Neuronal stem cell (in vitro differentiated cells): ENCODE measurements around the gene KAT2B.

Experiments
- DNase-seq: peaks from one replicate; pipeline ENCODE4 v3.0.0-alpha.2; 2013; ENCODE audit warnings: low spot score
- H2AFZ ChIP-seq: one replicate; pipeline ENCODE4 v1.6.1; 2013; ENCODE audit warnings: mild to moderate bottlenecking, low read length, inconsistent platforms
- H2AK5ac ChIP-seq: 2 replicates; pipeline ENCODE4 v1.6.1; 2013; ENCODE audit warnings: low read depth, mild to moderate bottlenecking, inconsistent platforms, low read length, moderate library complexity, mixed read lengths
- H2BK120ac ChIP-seq: 2 replicates; pipeline ENCODE4 v1.6.1; 2013; ENCODE audit warnings: low read depth, mild to moderate bottlenecking, inconsistent platforms, low read length, moderate library complexity, mixed read lengths
- H2BK12ac ChIP-seq: one replicate; pipeline ENCODE4 v1.6.1; 2013; ENCODE audit warnings: low read length, inconsistent platforms
- H2BK15ac ChIP-seq: 2 replicates; pipeline ENCODE4 v1.6.1; 2013; ENCODE audit warnings: mild to moderate bottlenecking, low read length, inconsistent platforms, mixed read lengths
- H2BK5ac ChIP-seq: one replicate; pipeline ENCODE4 v1.6.1; 2013; ENCODE audit warnings: inconsistent platforms, mild to moderate bottlenecking, low read length, moderate library complexity
- H3K14ac ChIP-seq: one replicate; pipeline ENCODE4 v1.6.1; 2013; ENCODE audit warnings: low read length, inconsistent platforms
- H3K18ac ChIP-seq: 2 replicates; pipeline ENCODE4 v1.6.1; 2013; ENCODE audit warnings: low read length, inconsistent platforms
- H3K23ac ChIP-seq: 2 replicates; pipeline ENCODE4 v1.6.1; 2013; ENCODE audit warnings: low read depth, mild to moderate bottlenecking, mixed read lengths, low read length, inconsistent platforms; ENCODE audit not compliant: poor library complexity
- H3K27ac ChIP-seq: replicated peaks from 3 replicates; pipeline ENCODE4 v1.5.1; 2013; ENCODE audit warnings: low read length, inconsistent platforms
- H3K27me3 ChIP-seq, 3 experiments: 2 replicates each; pipeline ENCODE4 v1.6.1; 2013; ENCODE audit warnings: low read length in 3 of 3, mild to moderate bottlenecking in 2 of 3, inconsistent platforms in 1 of 3, low read depth in 1 of 3, mixed read lengths in 1 of 3, moderate library complexity in 1 of 3; ENCODE audit not compliant: control insufficient read depth in 3 of 3, insufficient read depth in 3 of 3
- H3K36me3 ChIP-seq, 2 donors: replicated peaks in 1 of 2; 2 replicates each; pipeline ENCODE4 v1.6.1; 2013; ENCODE audit warnings: low read length in 2 of 2; ENCODE audit not compliant: control insufficient read depth in 2 of 2, insufficient read depth in 2 of 2
- H3K4ac ChIP-seq: 2 replicates; pipeline ENCODE4 v1.6.1; 2013; ENCODE audit warnings: inconsistent platforms, mild to moderate bottlenecking, low read length, moderate library complexity
- H3K4me1 ChIP-seq, 2 donors: 1 replicate in 1 of 2; 2 replicates in 1 of 2; pipeline ENCODE4 v1.6.1; 2013; ENCODE audit warnings: low read length in 2 of 2, low read depth in 1 of 2; ENCODE audit not compliant: control insufficient read depth in 2 of 2, insufficient read depth in 1 of 2
- H3K4me2 ChIP-seq: one replicate; pipeline ENCODE4 v1.6.1; 2013; ENCODE audit warnings: mild to moderate bottlenecking, low read length, inconsistent platforms; ENCODE audit not compliant: insufficient read depth, poor library complexity, severe bottlenecking
- H3K4me3 ChIP-seq, 2 donors: 2 replicates each; pipeline ENCODE4 v1.5.1; 2013; ENCODE audit warnings: low read length in 2 of 2, mild to moderate bottlenecking in 2 of 2, inconsistent platforms in 1 of 2, moderate library complexity in 1 of 2
- H3K79me1 ChIP-seq: one replicate; pipeline ENCODE4 v1.6.1; 2013; ENCODE audit warnings: low read depth, mild to moderate bottlenecking, inconsistent platforms, low read length, moderate library complexity
- H3K9ac ChIP-seq: one replicate; pipeline ENCODE4 v1.6.1; 2013; ENCODE audit warnings: mild to moderate bottlenecking, low read depth, low read length, inconsistent platforms; ENCODE audit not compliant: poor library complexity
- H3K9me3 ChIP-seq, 2 donors: replicated peaks in 1 of 2; 2 replicates each; pipeline versions ENCODE3 to v1.6.1; 2013; ENCODE audit warnings: low read length in 2 of 2, mild to moderate bottlenecking in 2 of 2, inconsistent platforms in 1 of 2, low read depth in 1 of 2, mixed read lengths in 1 of 2, moderate library complexity in 1 of 2; ENCODE audit not compliant: control insufficient read depth in 2 of 2, insufficient read depth in 1 of 2
- H4K8ac ChIP-seq: one replicate; pipeline ENCODE4 v1.6.1; 2013; ENCODE audit warnings: low read depth, mild to moderate bottlenecking, inconsistent platforms, low read length, moderate library complexity
- H4K91ac ChIP-seq: one replicate; pipeline ENCODE4 v1.6.1; 2013; ENCODE audit warnings: low read length, low read depth, mild to moderate bottlenecking, inconsistent platforms; ENCODE audit not compliant: poor library complexity
- WGBS, 2 donors: extraction: QIAGEN DNeasy Blood & Tissue Kit; methylation state at CpG; one replicate each; pipeline ENCODE4 v1.1.7; 2013; ENCODE audit warnings: missing lambda C conversion rate in 2 of 2, mixed read lengths in 1 of 2; ENCODE audit not compliant: insufficient read length in 2 of 2, insufficient replicate concordance in 1 of 2; ENCODE audit errors: extremely low coverage in 2 of 2; 5-methylcytosine and 5-hydroxymethylcytosine counted together

KAT2B gene

GRCh38 chr3:20074226-20075063, 34.2 kb downstream of the KAT2B start:
- Histone ChIP-seq H4K91ac (no peak overlapping the region), H2BK120ac (no peak overlapping the region), H3K9me3 (no peaks in the 10 kb centered on the region), H2BK15ac (no peak overlapping the region), H3K4me2 (no peak overlapping the region), H3K14ac (no peak overlapping the region), H3K36me3 (no peaks in the 10 kb centered on the region), H2BK12ac (no peak overlapping the region), H3K4ac (no peak overlapping the region), H2AK5ac (no peak overlapping the region), H3K18ac (no peak overlapping the region), H3K27ac (no peak overlapping the region), H3K9ac (no peak overlapping the region), H4K8ac (no peak overlapping the region), H2AFZ (no peak overlapping the region), H3K23ac (no peak overlapping the region), H2BK5ac (no peak overlapping the region), H3K27me3 (no peaks in the 10 kb centered on the region), H3K4me1 (peaks cover 4 to 11% of the 10 kb centered on the region in 2 donors), H3K79me1 (no peaks in the 10 kb centered on the region), H3K4me3 (no peak overlapping the region)
- no peak for DNase-seq
- WGBS, 2 donors: no CpG with 5 or more reads among the region's 6 CpGs

GRCh38 chr3:20075197-20075596, 35.0 kb downstream of the KAT2B start:
- peak overlapping the region; percentile 17 for H2AK5ac ChIP-seq
- no peak overlapping the region for H2AFZ ChIP-seq
- H3K9ac ChIP-seq: no peak overlapping the region
- peaks cover 4 to 15% of the 10 kb centered on the region in 2 donors for H3K4me1 ChIP-seq
- no peak overlapping the region for H2BK12ac ChIP-seq
- H3K18ac ChIP-seq: no peak overlapping the region
- H2BK120ac ChIP-seq: no peak overlapping the region
- WGBS, 2 donors: no CpG with 5 or more reads among the region's 5 CpGs
- DNase-seq: no peak
- no peak overlapping the region for H4K8ac ChIP-seq
- H2BK5ac ChIP-seq: no peak overlapping the region
- H3K27ac ChIP-seq: no peak overlapping the region
- no peak overlapping the region for H3K4ac ChIP-seq
- H3K9me3 ChIP-seq: no peaks in the 10 kb centered on the region
- H2BK15ac ChIP-seq: no peak overlapping the region
- H3K23ac ChIP-seq: no peak overlapping the region
- H3K4me2 ChIP-seq: no peak overlapping the region
- H4K91ac ChIP-seq: no peak overlapping the region
- no peaks in the 10 kb centered on the region for H3K36me3 ChIP-seq
- H3K4me3 ChIP-seq: no peak overlapping the region
- H3K14ac ChIP-seq: no peak overlapping the region
- H3K27me3 ChIP-seq: no peaks in the 10 kb centered on the region
- no peaks in the 10 kb centered on the region for H3K79me1 ChIP-seq

- H3K36me3 ChIP-seq: no peaks in the 10 kb centered on the region
- no peak overlapping the region for H3K14ac ChIP-seq
- H2BK120ac ChIP-seq: no peak overlapping the region
Observed at GRCh38 chr3:20076296-20076997, 36.2 kb downstream of the KAT2B start.

GRCh38 chr3:20077068-20077467, 36.8 kb downstream of the KAT2B start:
- Histone ChIP-seq H3K23ac (no peak overlapping the region), H3K18ac (no peak overlapping the region), H3K27ac (no peak overlapping the region), H4K8ac (no peak overlapping the region), H2BK15ac (no peak overlapping the region), H3K4ac (no peak overlapping the region), H3K36me3 (no peaks in the 10 kb centered on the region), H2AFZ (no peak overlapping the region), H3K14ac (no peak overlapping the region), H3K9me3 (peaks cover 0 to 3% of the 10 kb centered on the region in 2 donors), H3K4me2 (no peak overlapping the region), H2BK5ac (no peak overlapping the region), H2BK12ac (no peak overlapping the region), H3K79me1 (no peaks in the 10 kb centered on the region), H2BK120ac (no peak overlapping the region), H3K4me3 (no peak overlapping the region), H3K9ac (no peak overlapping the region), H3K4me1 (peaks cover 12 to 15% of the 10 kb centered on the region in 2 donors), H4K91ac (no peak overlapping the region), H2AK5ac (no peak overlapping the region), H3K27me3 (peaks cover 0 to 4% (median 0%) of the 10 kb centered on the region in 3 experiments)
- no CpG with 5 or more reads among the region's 1 CpG for WGBS, 2 donors
- DNase-seq: no peak

More at GRCh38 chr3:20076296-20076997, 36.2 kb downstream of the KAT2B start:
- Histone ChIP-seq H3K9me3 (peaks cover 0 to 3% of the 10 kb centered on the region in 2 donors), H4K91ac (no peak overlapping the region), H3K18ac (no peak overlapping the region), H2BK15ac (no peak overlapping the region), H3K4ac (no peak overlapping the region), H3K27me3 (peaks cover 0 to 4% (median 0%) of the 10 kb centered on the region in 3 experiments), H3K79me1 (no peaks in the 10 kb centered on the region), H3K9ac (no peak overlapping the region), H3K27ac (no peak overlapping the region), H4K8ac (no peak overlapping the region), H3K23ac (no peak overlapping the region), H3K4me3 (no peak overlapping the region), H2BK12ac (no peak overlapping the region), H2AK5ac (no peak overlapping the region), H3K4me1 (peaks cover 12 to 20% of the 10 kb centered on the region in 2 donors), H3K4me2 (no peak overlapping the region), H2AFZ (no peak overlapping the region), H2BK5ac (no peak overlapping the region)
- no peak for DNase-seq
- WGBS, 2 donors: no CpG with 5 or more reads among the region's 6 CpGs
